ENCODE measurements around the gene GPC1. TPM values are rescaled to one million over a fixed set of nuclear protein-coding genes. Genes with fewer than 3 reads are reported as not detected.

The GPC1 gene
- total RNA-seq, 4 donors from 2014 or later = 4.4 to 18.2 (median 7.1) TPM

DNA sequence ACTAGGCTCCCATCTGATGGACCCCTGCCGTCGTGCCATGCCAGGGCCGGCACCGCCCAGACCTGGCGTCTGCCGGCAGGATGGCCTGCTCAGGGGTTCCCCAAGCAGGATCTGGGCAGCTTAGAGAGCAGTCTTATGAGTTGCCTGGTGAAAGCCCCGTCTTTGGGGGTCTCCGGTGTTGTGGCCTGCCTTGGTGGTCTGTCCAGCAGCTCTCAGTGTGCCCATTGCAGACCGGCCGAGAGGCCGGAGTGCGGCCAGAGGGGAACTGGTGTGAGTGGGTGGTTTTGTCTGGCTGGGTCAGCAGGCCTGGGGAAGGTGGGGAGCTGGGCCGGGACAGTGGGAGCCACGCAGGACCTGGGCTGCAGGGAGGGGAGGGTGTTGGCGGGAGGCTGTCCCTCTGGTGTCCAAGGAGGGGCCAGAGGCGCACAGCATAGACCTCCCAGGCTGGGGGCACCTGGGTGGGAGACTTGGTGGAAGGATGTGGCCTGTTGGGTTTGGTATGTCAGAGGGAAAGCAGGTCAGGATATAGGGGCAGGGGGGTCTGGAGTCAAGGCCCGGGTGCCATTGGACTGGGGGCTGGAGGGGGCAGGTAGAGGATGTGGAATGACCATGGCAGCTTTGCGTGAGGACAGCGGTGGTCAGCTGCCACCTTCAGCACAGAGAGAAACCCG lies 16.5 kb downstream of the GPC1 start:
- DNase-seq = no peak
- no peaks in the 10 kb centered on the region for H3K36me3 ChIP-seq
- peak overlapping the region; percentile 31 to 57 (median 56) for H3K4me3 ChIP-seq
- H3K9me3 ChIP-seq = no peaks in the 10 kb centered on the region
- H3K27me3 ChIP-seq = peaks cover 0 to 19% of the 10 kb centered on the region in 2 donors
- peaks cover 0 to 21% (median 9%) of the 10 kb centered on the region in 4 donors for H3K4me1 ChIP-seq
- no peak overlapping the region for H3K27ac ChIP-seq
- TF ChIP-seq, protein P1, sequence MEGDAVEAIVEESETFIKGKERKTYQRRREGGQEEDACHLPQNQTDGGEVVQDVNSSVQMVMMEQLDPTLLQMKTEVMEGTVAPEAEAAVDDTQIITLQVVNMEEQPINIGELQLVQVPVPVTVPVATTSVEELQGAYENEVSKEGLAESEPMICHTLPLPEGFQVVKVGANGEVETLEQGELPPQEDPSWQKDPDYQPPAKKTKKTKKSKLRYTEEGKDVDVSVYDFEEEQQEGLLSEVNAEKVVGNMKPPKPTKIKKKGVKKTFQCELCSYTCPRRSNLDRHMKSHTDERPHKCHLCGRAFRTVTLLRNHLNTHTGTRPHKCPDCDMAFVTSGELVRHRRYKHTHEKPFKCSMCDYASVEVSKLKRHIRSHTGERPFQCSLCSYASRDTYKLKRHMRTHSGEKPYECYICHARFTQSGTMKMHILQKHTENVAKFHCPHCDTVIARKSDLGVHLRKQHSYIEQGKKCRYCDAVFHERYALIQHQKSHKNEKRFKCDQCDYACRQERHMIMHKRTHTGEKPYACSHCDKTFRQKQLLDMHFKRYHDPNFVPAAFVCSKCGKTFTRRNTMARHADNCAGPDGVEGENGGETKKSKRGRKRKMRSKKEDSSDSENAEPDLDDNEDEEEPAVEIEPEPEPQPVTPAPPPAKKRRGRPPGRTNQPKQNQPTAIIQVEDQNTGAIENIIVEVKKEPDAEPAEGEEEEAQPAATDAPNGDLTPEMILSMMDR (IDR thresholded peaks at IDR 0.05) = no peak
- no peak for TF ChIP-seq POLR2A (IDR thresholded peaks at IDR 0.05)

GRCh38 chr2:240452462-240453256 lies 17.2 kb downstream of the GPC1 start:
- peaks cover 0 to 19% of the 10 kb centered on the region in 2 donors for H3K27me3 ChIP-seq
- no peaks in the 10 kb centered on the region for H3K9me3 ChIP-seq
- peaks cover 0 to 21% (median 9%) of the 10 kb centered on the region in 4 donors for H3K4me1 ChIP-seq
- H3K36me3 ChIP-seq = no peaks in the 10 kb centered on the region
- no peak overlapping the region for H3K27ac ChIP-seq
- peak overlapping the region; percentile 31 to 57 (median 56) for H3K4me3 ChIP-seq
- no peak for TF ChIP-seq POLR2A (IDR thresholded peaks at IDR 0.05)
- TF ChIP-seq, protein P1 (IDR thresholded peaks at IDR 0.05) = no peak
- DNase-seq = peak in 2 of 3 donors; percentile 62 to 65

GRCh38 chr2:240453461-240454105 lies 18.1 kb downstream of the GPC1 start:
- Histone ChIP-seq H3K27me3 (peaks cover 0 to 19% of the 10 kb centered on the region in 2 donors), H3K4me1 (peaks cover 0 to 21% (median 9%) of the 10 kb centered on the region in 4 donors), H3K36me3 (no peaks in the 10 kb centered on the region), H3K9me3 (no peaks in the 10 kb centered on the region), H3K4me3 (peak overlapping the region in 2 of 4 donors; percentile 30 to 55), H3K27ac (no peak overlapping the region)
- DNase-seq = no peak
- TF ChIP-seq, protein P1 (IDR thresholded peaks at IDR 0.05) = no peak
- no peak for TF ChIP-seq POLR2A (IDR thresholded peaks at IDR 0.05)

GRCh38 chr2:240454106-240454901 lies 18.8 kb downstream of the GPC1 start:
- peaks cover 0 to 21% (median 9%) of the 10 kb centered on the region in 4 donors for H3K4me1 ChIP-seq
- no peaks in the 10 kb centered on the region for H3K36me3 ChIP-seq
- no peak overlapping the region for H3K27ac ChIP-seq
- peak overlapping the region in 1 of 4 donors; percentile 55 for H3K4me3 ChIP-seq
- TF ChIP-seq POLR2A (IDR thresholded peaks at IDR 0.05) = no peak
- TF ChIP-seq, protein P1 (IDR thresholded peaks at IDR 0.05) = no peak
- DNase-seq = no peak
- peaks cover 0 to 19% of the 10 kb centered on the region in 2 donors for H3K27me3 ChIP-seq
- no peaks in the 10 kb centered on the region for H3K9me3 ChIP-seq

DNA sequence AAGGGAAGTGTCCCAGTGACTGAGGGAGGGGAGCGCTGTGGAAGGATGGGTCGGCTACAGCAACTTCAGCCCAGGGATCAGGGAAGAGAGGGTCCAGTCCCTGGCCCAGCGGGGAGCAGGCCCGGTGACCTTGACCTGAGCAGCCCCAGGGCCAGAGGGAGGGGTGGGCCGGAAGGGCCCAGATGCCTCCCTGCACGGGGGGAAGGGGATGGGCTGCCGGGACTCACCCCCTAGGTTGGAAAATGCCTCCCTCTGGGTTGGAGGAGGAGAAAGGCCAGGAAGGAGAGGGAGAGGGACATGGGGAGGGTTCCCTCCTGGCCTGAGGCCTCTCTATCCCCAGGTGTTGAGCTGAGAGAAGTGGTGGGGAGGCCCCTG lies 19.8 kb downstream of the GPC1 start:
- Histone ChIP-seq H3K36me3 (no peaks in the 10 kb centered on the region), H3K9me3 (no peaks in the 10 kb centered on the region), H3K4me3 (no peak overlapping the region), H3K27me3 (peaks cover 0 to 19% of the 10 kb centered on the region in 2 donors), H3K27ac (no peak overlapping the region), H3K4me1 (peaks cover 0 to 21% (median 9%) of the 10 kb centered on the region in 4 donors)
- TF ChIP-seq, protein P1 (IDR thresholded peaks at IDR 0.05) = no peak
- TF ChIP-seq POLR2A (IDR thresholded peaks at IDR 0.05) = no peak
- DNase-seq = no peak

Data from Peyer's patch (tissue), 4 donors.